Loucy (cell line): ENCODE data around the gene AVPR2.

Experiments used
- EZH2phosphoT487 ChIP-seq: fragments of 200-600 bp; IDR thresholded peaks from 2 replicates; pipeline ENCODE4 v1.6.1; 2018; ENCODE audit warnings: antibody characterized with exemption, mild to moderate bottlenecking, moderate library complexity, borderline replicate concordance
- TF ChIP-seq, protein P1 (sequence below): fragments of 200-600 bp; sonication (generic); conservative IDR thresholded peaks from 2 replicates; pipeline ENCODE4 v1.5.1; 2014; ENCODE audit warnings: mild to moderate bottlenecking, antibody characterized with exemption, low read length

DNA sequence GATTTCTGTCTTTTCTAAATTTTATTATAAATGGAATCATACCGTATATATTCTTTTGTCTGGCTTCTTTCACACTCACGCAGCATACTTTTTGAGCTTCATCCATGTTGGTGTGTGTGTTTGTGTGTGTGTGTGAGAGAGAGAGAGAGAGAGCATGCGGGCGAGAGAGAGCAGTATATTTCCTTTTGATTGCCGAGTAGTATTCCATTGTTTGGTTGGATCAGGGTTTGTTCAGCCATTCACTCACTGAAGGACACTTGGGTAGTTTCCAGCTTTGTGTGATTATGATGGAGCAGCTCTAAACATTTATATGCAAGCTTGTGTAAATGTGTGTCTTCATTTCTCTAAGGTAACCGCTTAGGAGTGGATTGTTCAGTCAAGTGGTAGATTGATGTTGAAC is 15.3 kb upstream of the AVPR2 start:
- TF ChIP-seq, protein P1, sequence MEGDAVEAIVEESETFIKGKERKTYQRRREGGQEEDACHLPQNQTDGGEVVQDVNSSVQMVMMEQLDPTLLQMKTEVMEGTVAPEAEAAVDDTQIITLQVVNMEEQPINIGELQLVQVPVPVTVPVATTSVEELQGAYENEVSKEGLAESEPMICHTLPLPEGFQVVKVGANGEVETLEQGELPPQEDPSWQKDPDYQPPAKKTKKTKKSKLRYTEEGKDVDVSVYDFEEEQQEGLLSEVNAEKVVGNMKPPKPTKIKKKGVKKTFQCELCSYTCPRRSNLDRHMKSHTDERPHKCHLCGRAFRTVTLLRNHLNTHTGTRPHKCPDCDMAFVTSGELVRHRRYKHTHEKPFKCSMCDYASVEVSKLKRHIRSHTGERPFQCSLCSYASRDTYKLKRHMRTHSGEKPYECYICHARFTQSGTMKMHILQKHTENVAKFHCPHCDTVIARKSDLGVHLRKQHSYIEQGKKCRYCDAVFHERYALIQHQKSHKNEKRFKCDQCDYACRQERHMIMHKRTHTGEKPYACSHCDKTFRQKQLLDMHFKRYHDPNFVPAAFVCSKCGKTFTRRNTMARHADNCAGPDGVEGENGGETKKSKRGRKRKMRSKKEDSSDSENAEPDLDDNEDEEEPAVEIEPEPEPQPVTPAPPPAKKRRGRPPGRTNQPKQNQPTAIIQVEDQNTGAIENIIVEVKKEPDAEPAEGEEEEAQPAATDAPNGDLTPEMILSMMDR: no peak
- TF ChIP-seq EZH2phosphoT487: no peak
